Prostate gland (tissue), 2 donors: ENCODE measurements around the gene C6orf52. TPM values are rescaled to one million over a fixed set of nuclear protein-coding genes. Genes with fewer than 3 reads are reported as not detected.

Experiments used
- DNase-seq: peaks from one replicate; pipeline ENCODE4 v3.0.0-alpha.2; 2019; ENCODE audit warnings: low spot score
- H3K27ac ChIP-seq, 2 donors: fragments of 200-600 bp; sonication (generic); 2 replicates each; pipeline ENCODE4 v1.5.1; 2017 to 2019
- H3K27me3 ChIP-seq: fragments of 200-600 bp; sonication (generic); replicated peaks from 2 replicates; pipeline ENCODE4 v1.5.1; 2019; ENCODE audit not compliant: insufficient read depth
- H3K36me3 ChIP-seq, 2 donors: fragments of 200-600 bp; sonication (generic); 1 replicate in 1 of 2; 2 replicates in 1 of 2; pipeline versions ENCODE4 v1.5.1 to v1.8.1; 2017 to 2019
- H3K4me1 ChIP-seq: fragments of 200-600 bp; sonication (generic); replicated peaks from 2 replicates; pipeline ENCODE4 v1.5.1; 2019
- H3K4me3 ChIP-seq, 2 donors: fragments of 200-600 bp; sonication (generic); 2 replicates each; pipeline ENCODE4 v1.5.1; 2017 to 2019
- H3K9me3 ChIP-seq: fragments of 200-600 bp; sonication (generic); 2 replicates; pipeline ENCODE4 v1.5.1; 2017
- POLR2A ChIP-seq: fragments of 450-650 bp; IDR thresholded peaks from one replicate; pipeline ENCODE4 v1.6.1; 2016; ENCODE audit warnings: antibody characterized with exemption, mild to moderate bottlenecking
- POLR2AphosphoS5 ChIP-seq: sonication (generic); formaldehyde crosslinking; IDR thresholded peaks from one replicate; pipeline ENCODE4 v1.6.1; 2017; ENCODE audit warnings: antibody characterized with exemption
- WGBS: methylation state at CpG from one replicate; pipeline ENCODE4 v1.1.5; 2018; 5-methylcytosine and 5-hydroxymethylcytosine counted together
- intact Hi-C: fragments of 100-400 bp; cut with DNase I; formaldehyde crosslinking; loops from one replicate; pipeline ENCODE4 v1.14.2; 2022
- total RNA-seq, 2 donors: library from RNA; depleted of rRNA; stranded (reverse); fragments of >200 nt; gene quantifications; one replicate each; pipeline ENCODE4 v1.1.0, GENCODE V29; 2016
- TF ChIP-seq, protein P1 (sequence below), 4 experiments: fragments of 200-600 bp in 2 of 4; fragments of 450-650 bp in 2 of 4; sonication (generic) in 2 of 4; IDR thresholded peaks; 1 replicate in 3 of 4; 2 replicates in 1 of 4; pipeline ENCODE4 v1.5.1; 2016 to 2019; ENCODE audit warnings: antibody characterized with exemption in 4 of 4, mild to moderate bottlenecking in 2 of 4, moderate library complexity in 2 of 4

C6orf52 gene
- total RNA-seq, 2 donors from 2014 or later = 3.3 TPM; not detected in 1

DNA sequence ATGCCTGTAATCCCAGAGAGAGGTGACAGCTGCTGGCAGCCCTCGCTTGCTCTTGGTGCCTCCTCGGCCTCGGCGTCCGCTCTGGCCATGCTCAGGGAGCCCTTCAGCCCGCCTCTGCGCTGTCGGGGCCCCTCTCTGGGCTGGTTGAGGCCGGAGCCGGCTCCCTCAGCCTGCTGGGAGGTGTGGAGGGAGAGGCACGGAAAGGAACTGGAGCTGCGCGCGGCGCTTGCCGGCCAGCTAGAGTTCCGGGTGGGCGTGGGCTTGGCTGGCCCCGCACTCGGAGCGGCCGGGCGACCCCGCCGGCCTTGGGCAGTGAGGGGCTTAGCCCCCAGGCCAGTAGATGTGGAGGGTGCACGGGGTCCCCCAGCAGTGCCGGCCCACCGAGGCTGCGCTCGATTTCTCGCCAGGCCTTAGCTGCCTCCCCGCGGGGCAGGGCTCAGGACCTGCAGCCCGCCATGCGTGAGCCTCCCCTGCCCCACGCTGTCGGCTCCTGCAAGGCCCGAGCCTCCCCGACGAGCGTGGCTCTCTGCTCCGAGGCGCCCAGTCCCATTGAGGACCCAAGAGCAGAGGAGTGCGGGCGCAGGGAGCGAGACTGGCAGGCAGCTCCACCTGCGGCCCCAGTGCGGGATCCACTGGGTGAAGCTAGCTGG, 34.6 kb downstream of the C6orf52 start:
- H3K4me1 ChIP-seq = no peaks in the 10 kb centered on the region
- no peak for DNase-seq
- peak overlapping the region; percentile 2 to 18 for H3K4me3 ChIP-seq
- 91% methylated on average over 38 of the region's 48 CpGs for WGBS
- H3K9me3 ChIP-seq = no peaks in the 10 kb centered on the region
- no peaks in the 10 kb centered on the region for H3K27me3 ChIP-seq
- no peak for TF ChIP-seq POLR2AphosphoS5
- no peak for TF ChIP-seq POLR2A
- TF ChIP-seq, protein P1, sequence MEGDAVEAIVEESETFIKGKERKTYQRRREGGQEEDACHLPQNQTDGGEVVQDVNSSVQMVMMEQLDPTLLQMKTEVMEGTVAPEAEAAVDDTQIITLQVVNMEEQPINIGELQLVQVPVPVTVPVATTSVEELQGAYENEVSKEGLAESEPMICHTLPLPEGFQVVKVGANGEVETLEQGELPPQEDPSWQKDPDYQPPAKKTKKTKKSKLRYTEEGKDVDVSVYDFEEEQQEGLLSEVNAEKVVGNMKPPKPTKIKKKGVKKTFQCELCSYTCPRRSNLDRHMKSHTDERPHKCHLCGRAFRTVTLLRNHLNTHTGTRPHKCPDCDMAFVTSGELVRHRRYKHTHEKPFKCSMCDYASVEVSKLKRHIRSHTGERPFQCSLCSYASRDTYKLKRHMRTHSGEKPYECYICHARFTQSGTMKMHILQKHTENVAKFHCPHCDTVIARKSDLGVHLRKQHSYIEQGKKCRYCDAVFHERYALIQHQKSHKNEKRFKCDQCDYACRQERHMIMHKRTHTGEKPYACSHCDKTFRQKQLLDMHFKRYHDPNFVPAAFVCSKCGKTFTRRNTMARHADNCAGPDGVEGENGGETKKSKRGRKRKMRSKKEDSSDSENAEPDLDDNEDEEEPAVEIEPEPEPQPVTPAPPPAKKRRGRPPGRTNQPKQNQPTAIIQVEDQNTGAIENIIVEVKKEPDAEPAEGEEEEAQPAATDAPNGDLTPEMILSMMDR (IDR thresholded peaks at IDR 0.05) = no peak
- intact Hi-C loops = no loop called here
- H3K27ac ChIP-seq = peak overlapping the region in 1 of 2 donors; percentile 45
- no peaks in the 10 kb centered on the region for H3K36me3 ChIP-seq

DNA sequence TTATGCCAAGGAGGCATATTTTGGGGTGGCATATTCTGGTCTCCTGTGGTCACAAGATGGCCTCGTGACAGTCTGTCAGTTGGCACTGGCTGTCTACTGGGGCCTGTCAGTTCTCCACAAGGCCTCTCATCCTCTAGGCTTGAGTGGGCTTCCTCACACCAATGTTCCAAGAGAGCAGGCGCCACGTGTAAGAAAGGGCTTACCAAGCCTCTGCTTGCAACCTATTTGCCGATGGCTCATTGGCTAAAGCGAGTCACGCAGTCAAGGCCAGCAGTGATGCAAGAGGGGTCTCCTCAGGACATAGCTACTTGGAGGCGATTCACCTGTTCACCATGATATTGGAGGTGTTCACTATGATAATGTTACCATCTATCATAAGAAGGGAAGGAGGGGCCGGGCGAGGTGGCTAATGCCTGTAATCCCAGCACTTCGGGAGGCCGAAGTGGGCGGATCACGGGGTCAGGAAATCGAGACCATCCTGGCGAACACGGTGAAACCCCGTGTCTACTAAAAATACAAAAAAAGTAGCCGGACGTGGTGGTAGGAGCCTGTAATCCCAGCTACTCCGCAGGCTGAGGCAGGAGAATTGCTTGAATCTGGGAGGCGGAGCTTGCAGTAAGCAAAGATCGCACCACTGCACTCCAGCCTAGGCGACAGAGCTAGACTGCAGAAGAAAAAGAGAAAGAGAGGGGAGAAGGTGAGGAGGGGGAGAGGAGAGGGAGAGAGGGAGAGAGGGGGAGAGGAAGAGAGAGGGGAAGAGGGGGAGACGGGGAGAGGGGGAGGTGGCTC, 35.3 kb downstream of the C6orf52 start:
- H3K9me3 ChIP-seq = no peaks in the 10 kb centered on the region
- no peaks in the 10 kb centered on the region for H3K4me1 ChIP-seq
- no peak for TF ChIP-seq POLR2AphosphoS5
- TF ChIP-seq POLR2A = no peak
- TF ChIP-seq, protein P1 (IDR thresholded peaks at IDR 0.05) = no peak
- 92% methylated on average over 24 of the region's 24 CpGs for WGBS
- no peaks in the 10 kb centered on the region for H3K36me3 ChIP-seq
- peak overlapping the region; percentile 2 to 18 for H3K4me3 ChIP-seq
- intact Hi-C loops = no loop called here
- H3K27me3 ChIP-seq = no peaks in the 10 kb centered on the region
- peak overlapping the region in 1 of 2 donors; percentile 45 for H3K27ac ChIP-seq
- DNase-seq = no peak

DNA sequence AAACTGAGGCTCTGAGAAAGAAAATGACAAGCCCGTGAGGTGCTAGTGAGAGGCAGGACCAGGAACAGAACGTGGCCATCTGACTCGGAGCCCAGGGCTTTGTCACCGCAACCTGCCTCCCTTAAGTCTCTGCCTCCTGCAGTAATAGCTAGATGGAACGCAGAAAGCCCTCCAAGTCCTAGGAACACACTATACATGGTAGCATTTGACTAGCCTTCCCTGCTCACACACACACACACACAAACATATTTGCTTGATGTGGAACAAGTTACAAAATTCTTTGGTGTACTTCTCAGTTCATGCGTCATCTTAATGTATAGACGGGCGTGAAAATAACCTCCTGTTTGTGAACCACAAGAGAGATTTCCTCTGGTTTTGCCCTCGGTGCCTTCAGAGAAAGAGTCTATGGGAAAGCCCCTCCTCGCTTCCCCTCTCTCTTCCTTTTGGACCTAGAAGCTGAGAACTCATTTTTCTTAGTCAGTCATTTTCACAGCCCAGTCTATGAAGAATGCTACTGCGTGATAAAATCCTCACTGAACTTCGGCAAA, 38.8 kb downstream of the C6orf52 start:
- WGBS = 75% methylated on average over 12 of the region's 12 CpGs
- H3K9me3 ChIP-seq = no peaks in the 10 kb centered on the region
- H3K36me3 ChIP-seq = no peaks in the 10 kb centered on the region
- H3K4me3 ChIP-seq = no peak overlapping the region
- no peak for DNase-seq
- intact Hi-C loops = no loop called here
- no peaks in the 10 kb centered on the region for H3K27me3 ChIP-seq
- no peaks in the 10 kb centered on the region for H3K4me1 ChIP-seq
- no peak overlapping the region for H3K27ac ChIP-seq
- TF ChIP-seq, protein P1 (IDR thresholded peaks at IDR 0.05) = no peak
- no peak for TF ChIP-seq POLR2A
- no peak for TF ChIP-seq POLR2AphosphoS5

DNA sequence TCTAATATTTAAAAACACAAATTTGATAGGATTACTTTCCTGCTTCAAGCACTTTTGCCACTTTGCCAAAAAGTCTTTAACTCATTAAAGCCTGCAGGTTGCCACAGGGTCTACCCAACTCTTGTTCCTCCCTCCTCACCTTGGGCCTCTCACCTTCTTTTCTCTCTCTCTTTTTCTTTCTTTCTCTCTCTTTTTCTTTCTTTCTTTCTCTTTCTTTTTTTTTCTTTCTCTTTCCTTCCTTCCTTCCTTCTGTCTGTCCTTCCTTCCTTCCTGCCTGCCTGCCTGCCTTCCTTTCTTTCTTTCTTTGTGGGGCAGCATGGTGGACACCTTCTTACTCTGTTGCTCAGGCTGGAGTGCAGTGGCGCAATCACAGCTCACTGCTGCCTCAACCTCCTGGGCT, 50.2 kb downstream of the C6orf52 start:
- Histone ChIP-seq H3K27ac (no peak overlapping the region), H3K36me3 (no peaks in the 10 kb centered on the region), H3K4me1 (no peaks in the 10 kb centered on the region), H3K27me3 (no peaks in the 10 kb centered on the region), H3K4me3 (no peak overlapping the region), H3K9me3 (no peaks in the 10 kb centered on the region)
- WGBS = 100% methylated on average over 1 of the region's 1 CpG
- TF ChIP-seq, protein P1 (IDR thresholded peaks at IDR 0.05) = no peak
- TF ChIP-seq POLR2AphosphoS5 (no peak), POLR2A (no peak)
- intact Hi-C loops = no loop called here
- no peak for DNase-seq
